ENCODE measurements around the gene LMF1.

LMF1 gene

GRCh38 chr16:909281-910000, 61.3 kb downstream of the LMF1 start:
- Histone ChIP-seq H3K4me1 (ENCODE audit: control insufficient read depth in 2 of 2, insufficient read depth in 2 of 2, low read length in 2 of 2) (no peaks in the 10 kb centered on the region), H3K9me3 (ENCODE audit: control insufficient read depth in 2 of 2, low read length in 2 of 2) (no peaks in the 10 kb centered on the region), H3K27me3 (ENCODE audit: control insufficient read depth in 2 of 2, insufficient read depth in 2 of 2, low read length in 2 of 2) (no peaks in the 10 kb centered on the region), H3K4me3 (ENCODE audit: low read length in 2 of 2) (no peak overlapping the region), H3K36me3 (ENCODE audit: control insufficient read depth in 2 of 2, insufficient read depth in 2 of 2, low read length in 2 of 2) (peaks cover 3% of the 10 kb centered on the region in 2 donors), H3K27ac (ENCODE audit: low read depth in 2 of 2, low read length in 2 of 2) (no peak overlapping the region), H3K9ac (ENCODE audit: low read depth in 1 of 2, low read length in 2 of 2) (no peak overlapping the region)

DNA sequence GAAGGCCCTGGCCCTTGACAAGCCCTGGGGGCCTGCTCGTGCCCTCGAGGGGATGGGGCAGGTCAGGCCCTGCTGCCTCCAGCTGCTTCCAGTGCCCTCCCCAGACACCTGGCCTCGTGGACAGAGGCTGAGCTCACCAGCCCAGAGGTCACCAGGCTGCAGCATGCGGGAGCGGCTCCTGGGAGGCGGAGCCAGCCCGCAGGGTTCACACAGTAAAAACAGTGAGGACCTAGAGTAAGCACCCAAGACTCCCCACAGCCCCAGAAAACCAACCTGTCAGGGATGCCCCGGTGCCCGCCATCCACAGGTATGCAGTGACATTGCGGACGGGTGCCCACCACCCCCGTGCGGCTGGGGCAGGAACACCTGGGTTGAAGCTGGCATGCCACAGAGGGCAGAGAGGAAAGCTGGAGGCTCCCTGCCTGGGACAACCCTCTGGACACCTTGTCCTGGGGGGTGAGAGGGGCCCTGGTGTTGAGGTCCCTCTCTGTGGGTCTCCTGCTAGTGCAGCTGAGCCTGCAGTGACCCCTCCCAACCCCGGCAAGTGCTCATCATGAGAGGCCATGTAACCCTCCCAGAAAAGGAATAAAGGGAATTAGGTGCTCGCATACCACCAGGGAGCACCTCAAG, 62.1 kb downstream of the LMF1 start:
- Histone ChIP-seq H3K27me3 (ENCODE audit: control insufficient read depth in 2 of 2, insufficient read depth in 2 of 2, low read length in 2 of 2) (no peaks in the 10 kb centered on the region), H3K36me3 (ENCODE audit: control insufficient read depth in 2 of 2, insufficient read depth in 2 of 2, low read length in 2 of 2) (peaks cover 3% of the 10 kb centered on the region in 2 donors), H3K4me3 (ENCODE audit: low read length in 2 of 2) (no peak overlapping the region), H3K9ac (ENCODE audit: low read depth in 1 of 2, low read length in 2 of 2) (no peak overlapping the region), H3K9me3 (ENCODE audit: control insufficient read depth in 2 of 2, low read length in 2 of 2) (no peaks in the 10 kb centered on the region), H3K27ac (ENCODE audit: low read depth in 2 of 2, low read length in 2 of 2) (no peak overlapping the region), H3K4me1 (ENCODE audit: control insufficient read depth in 2 of 2, insufficient read depth in 2 of 2, low read length in 2 of 2) (no peaks in the 10 kb centered on the region)

GRCh38 chr16:907842-908241, 62.9 kb downstream of the LMF1 start:
- no peaks in the 10 kb centered on the region for H3K27me3 ChIP-seq (ENCODE audit: control insufficient read depth in 2 of 2, insufficient read depth in 2 of 2, low read length in 2 of 2)
- H3K36me3 ChIP-seq (ENCODE audit: control insufficient read depth in 2 of 2, insufficient read depth in 2 of 2, low read length in 2 of 2) = peaks cover 3% of the 10 kb centered on the region in 2 donors
- H3K4me1 ChIP-seq (ENCODE audit: control insufficient read depth in 2 of 2, insufficient read depth in 2 of 2, low read length in 2 of 2) = no peaks in the 10 kb centered on the region
- no peak overlapping the region for H3K27ac ChIP-seq (ENCODE audit: low read depth in 2 of 2, low read length in 2 of 2)
- H3K4me3 ChIP-seq (ENCODE audit: low read length in 2 of 2) = no peak overlapping the region
- H3K9ac ChIP-seq (ENCODE audit: low read depth in 1 of 2, low read length in 2 of 2) = no peak overlapping the region
- H3K9me3 ChIP-seq (ENCODE audit: control insufficient read depth in 2 of 2, low read length in 2 of 2) = no peaks in the 10 kb centered on the region

- no peak overlapping the region for H3K27ac ChIP-seq (ENCODE audit: low read depth in 2 of 2, low read length in 2 of 2)
- H3K9ac ChIP-seq (ENCODE audit: low read depth in 1 of 2, low read length in 2 of 2) = no peak overlapping the region
- H3K9me3 ChIP-seq (ENCODE audit: control insufficient read depth in 2 of 2, low read length in 2 of 2) = no peaks in the 10 kb centered on the region
- peaks cover 3% of the 10 kb centered on the region in 2 donors for H3K36me3 ChIP-seq (ENCODE audit: control insufficient read depth in 2 of 2, insufficient read depth in 2 of 2, low read length in 2 of 2)
- H3K27me3 ChIP-seq (ENCODE audit: control insufficient read depth in 2 of 2, insufficient read depth in 2 of 2, low read length in 2 of 2) = no peaks in the 10 kb centered on the region
- no peaks in the 10 kb centered on the region for H3K4me1 ChIP-seq (ENCODE audit: control insufficient read depth in 2 of 2, insufficient read depth in 2 of 2, low read length in 2 of 2)
- no peak overlapping the region for H3K4me3 ChIP-seq (ENCODE audit: low read length in 2 of 2)
Measured at GRCh38 chr16:907361-907760, 63.4 kb downstream of the LMF1 start.

GRCh38 chr16:906296-906695, 64.5 kb downstream of the LMF1 start:
- Histone ChIP-seq H3K9ac (ENCODE audit: low read depth in 1 of 2, low read length in 2 of 2) (no peak overlapping the region), H3K36me3 (ENCODE audit: control insufficient read depth in 2 of 2, insufficient read depth in 2 of 2, low read length in 2 of 2) (peaks cover 3% of the 10 kb centered on the region in 2 donors), H3K9me3 (ENCODE audit: control insufficient read depth in 2 of 2, low read length in 2 of 2) (no peaks in the 10 kb centered on the region), H3K27me3 (ENCODE audit: control insufficient read depth in 2 of 2, insufficient read depth in 2 of 2, low read length in 2 of 2) (no peaks in the 10 kb centered on the region), H3K4me3 (ENCODE audit: low read length in 2 of 2) (no peak overlapping the region), H3K4me1 (ENCODE audit: control insufficient read depth in 2 of 2, insufficient read depth in 2 of 2, low read length in 2 of 2) (no peaks in the 10 kb centered on the region), H3K27ac (ENCODE audit: low read depth in 2 of 2, low read length in 2 of 2) (no peak overlapping the region)

DNA sequence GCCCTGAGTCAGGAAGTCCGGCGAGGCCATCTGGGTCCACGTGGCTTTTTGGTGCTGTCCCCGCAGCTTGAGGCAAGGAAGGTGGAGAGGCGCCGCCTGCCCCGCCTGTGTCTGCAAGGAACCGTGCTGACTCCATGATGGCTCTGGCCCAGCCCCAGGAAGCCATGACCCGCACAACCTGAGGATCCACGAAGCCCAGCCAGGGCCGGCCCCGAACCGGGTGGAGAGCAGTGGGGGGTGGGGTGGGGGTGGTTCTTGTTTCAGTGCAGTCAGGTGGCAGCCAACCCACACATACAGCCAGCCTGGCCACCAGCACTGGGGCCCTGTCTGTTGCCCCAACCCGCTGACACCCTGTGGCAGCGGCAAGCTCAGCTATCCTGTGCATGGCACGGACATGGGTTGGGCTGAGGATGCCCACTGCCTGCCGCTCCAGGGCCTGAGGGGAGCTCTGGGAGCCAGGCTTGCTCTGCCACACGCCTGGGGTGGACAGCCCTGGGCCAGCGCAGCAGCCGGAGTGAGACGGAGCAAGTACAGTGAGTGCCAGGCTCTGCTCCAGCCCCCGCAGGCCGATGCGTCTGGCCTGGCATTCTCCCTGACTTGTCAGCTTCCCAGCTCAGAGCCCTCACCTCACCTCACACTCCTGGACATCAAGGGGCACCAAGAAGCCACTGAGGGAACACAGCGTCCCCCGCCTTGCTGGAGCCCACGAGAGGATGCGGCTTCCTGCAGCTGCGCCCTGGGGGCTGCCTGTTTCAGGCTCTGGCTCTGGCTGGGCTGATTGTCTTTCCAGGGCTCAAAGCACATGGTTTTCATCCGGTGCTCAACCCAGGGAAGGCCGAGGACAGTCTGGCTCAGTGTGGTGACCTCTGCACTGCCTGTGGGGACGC, 68.8 kb downstream of the LMF1 start:
- Histone ChIP-seq H3K36me3 (ENCODE audit: control insufficient read depth in 2 of 2, insufficient read depth in 2 of 2, low read length in 2 of 2) (no peaks in the 10 kb centered on the region), H3K27ac (ENCODE audit: low read depth in 2 of 2, low read length in 2 of 2) (no peak overlapping the region), H3K9me3 (ENCODE audit: control insufficient read depth in 2 of 2, low read length in 2 of 2) (no peaks in the 10 kb centered on the region), H3K4me3 (ENCODE audit: low read length in 2 of 2) (no peak overlapping the region), H3K4me1 (ENCODE audit: control insufficient read depth in 2 of 2, insufficient read depth in 2 of 2, low read length in 2 of 2) (no peaks in the 10 kb centered on the region), H3K27me3 (ENCODE audit: control insufficient read depth in 2 of 2, insufficient read depth in 2 of 2, low read length in 2 of 2) (no peaks in the 10 kb centered on the region), H3K9ac (ENCODE audit: low read depth in 1 of 2, low read length in 2 of 2) (no peak overlapping the region)

- Histone ChIP-seq H3K4me3 (ENCODE audit: low read length in 2 of 2) (no peak overlapping the region), H3K4me1 (ENCODE audit: control insufficient read depth in 2 of 2, insufficient read depth in 2 of 2, low read length in 2 of 2) (no peaks in the 10 kb centered on the region), H3K27me3 (ENCODE audit: control insufficient read depth in 2 of 2, insufficient read depth in 2 of 2, low read length in 2 of 2) (no peaks in the 10 kb centered on the region), H3K9ac (ENCODE audit: low read depth in 1 of 2, low read length in 2 of 2) (no peak overlapping the region), H3K36me3 (ENCODE audit: control insufficient read depth in 2 of 2, insufficient read depth in 2 of 2, low read length in 2 of 2) (no peaks in the 10 kb centered on the region), H3K27ac (ENCODE audit: low read depth in 2 of 2, low read length in 2 of 2) (no peak overlapping the region), H3K9me3 (ENCODE audit: control insufficient read depth in 2 of 2, low read length in 2 of 2) (no peaks in the 10 kb centered on the region)
Measured at GRCh38 chr16:901149-901548, 69.6 kb downstream of the LMF1 start.

GRCh38 chr16:900211-900610, 70.6 kb downstream of the LMF1 start:
- H3K27ac ChIP-seq (ENCODE audit: low read depth in 2 of 2, low read length in 2 of 2) = no peak overlapping the region
- H3K4me3 ChIP-seq (ENCODE audit: low read length in 2 of 2) = no peak overlapping the region

DNA sequence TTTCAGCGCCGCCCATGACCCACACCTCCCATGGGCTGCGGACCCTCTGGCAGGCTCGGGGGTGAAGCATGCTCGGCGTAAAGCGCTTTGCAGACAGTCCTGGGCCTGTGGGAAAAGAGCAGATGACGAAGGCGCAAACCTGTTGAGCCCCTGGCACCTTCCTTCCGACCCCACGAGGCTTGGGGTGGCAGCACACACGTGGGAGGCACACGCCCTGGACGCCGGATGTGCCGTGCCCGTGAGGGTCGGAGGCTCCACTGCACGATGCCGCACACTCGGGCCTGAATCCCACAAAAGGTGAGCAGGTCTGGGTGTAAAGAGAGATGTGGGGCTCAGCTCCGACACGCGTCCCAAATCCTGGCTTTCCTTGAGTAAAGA, 71.1 kb downstream of the LMF1 start:
- Histone ChIP-seq H3K27ac (ENCODE audit: low read depth in 2 of 2, low read length in 2 of 2) (no peak overlapping the region), H3K36me3 (ENCODE audit: control insufficient read depth in 2 of 2, insufficient read depth in 2 of 2, low read length in 2 of 2) (no peaks in the 10 kb centered on the region)

More at GRCh38 chr16:900211-900610, 70.6 kb downstream of the LMF1 start:
- Histone ChIP-seq H3K9me3 (ENCODE audit: control insufficient read depth in 2 of 2, low read length in 2 of 2) (no peaks in the 10 kb centered on the region), H3K4me1 (ENCODE audit: control insufficient read depth in 2 of 2, insufficient read depth in 2 of 2, low read length in 2 of 2) (no peaks in the 10 kb centered on the region), H3K9ac (ENCODE audit: low read depth in 1 of 2, low read length in 2 of 2) (no peak overlapping the region), H3K36me3 (ENCODE audit: control insufficient read depth in 2 of 2, insufficient read depth in 2 of 2, low read length in 2 of 2) (no peaks in the 10 kb centered on the region), H3K27me3 (ENCODE audit: control insufficient read depth in 2 of 2, insufficient read depth in 2 of 2, low read length in 2 of 2) (no peaks in the 10 kb centered on the region)

More for the DNA sequence above, 71.1 kb downstream of the LMF1 start:
- Histone ChIP-seq H3K9me3 (ENCODE audit: control insufficient read depth in 2 of 2, low read length in 2 of 2) (no peaks in the 10 kb centered on the region), H3K4me3 (ENCODE audit: low read length in 2 of 2) (no peak overlapping the region), H3K27me3 (ENCODE audit: control insufficient read depth in 2 of 2, insufficient read depth in 2 of 2, low read length in 2 of 2) (no peaks in the 10 kb centered on the region), H3K9ac (ENCODE audit: low read depth in 1 of 2, low read length in 2 of 2) (no peak overlapping the region), H3K4me1 (ENCODE audit: control insufficient read depth in 2 of 2, insufficient read depth in 2 of 2, low read length in 2 of 2) (no peaks in the 10 kb centered on the region)
